HEK293T (cell line): ENCODE results near the gene C20orf141.

Experiments
- ARNT ChIP-seq: fragments of 450-650 bp; IDR thresholded peaks from 2 replicates; pipeline ENCODE4 v1.6.1; 2017; ENCODE audit warnings: mild to moderate bottlenecking
- BHLHE40 ChIP-seq: fragments of 450-650 bp; IDR thresholded peaks from 2 replicates; pipeline ENCODE4 v1.6.1; 2016; ENCODE audit warnings: mild to moderate bottlenecking, moderate library complexity, borderline replicate concordance
- ELF4 ChIP-seq: fragments of 450-650 bp; IDR thresholded peaks from 2 replicates; pipeline ENCODE4 v1.6.1; 2017; ENCODE audit warnings: antibody characterized with exemption
- FOXK2 ChIP-seq: fragments of 450-650 bp; IDR thresholded peaks from 2 replicates; pipeline ENCODE4 v1.6.1; 2016; ENCODE audit warnings: mild to moderate bottlenecking
- FOXM1 ChIP-seq: fragments of 450-650 bp; IDR thresholded peaks from 2 replicates; pipeline ENCODE4 v1.6.1; 2017; ENCODE audit warnings: mild to moderate bottlenecking, borderline replicate concordance
- NFRKB ChIP-seq: fragments of 450-650 bp; IDR thresholded peaks from 2 replicates; pipeline ENCODE4 v1.6.1; 2016; ENCODE audit warnings: mild to moderate bottlenecking, moderate library complexity
- SUZ12 ChIP-seq: fragments of 450-650 bp; IDR thresholded peaks from 2 replicates; pipeline ENCODE4 v1.6.1; 2016; ENCODE audit warnings: mild to moderate bottlenecking
- ZNF384 ChIP-seq: fragments of 450-650 bp; IDR thresholded peaks from 2 replicates; pipeline ENCODE4 v1.6.1; 2016
- TF ChIP-seq, protein P1 (sequence below): fragments of 450-650 bp; IDR thresholded peaks from 2 replicates; pipeline ENCODE4 v1.6.1; 2016

GRCh38 chr20:2822073-2822472 lies 7.3 kb downstream of the C20orf141 start:
- TF ChIP-seq NFRKB (no peak), ZNF384 (no peak), SUZ12 (no peak), ARNT (no peak), FOXK2 (no peak), ELF4 (no peak), BHLHE40 (no peak), FOXM1 (no peak)
- TF ChIP-seq, protein P1, sequence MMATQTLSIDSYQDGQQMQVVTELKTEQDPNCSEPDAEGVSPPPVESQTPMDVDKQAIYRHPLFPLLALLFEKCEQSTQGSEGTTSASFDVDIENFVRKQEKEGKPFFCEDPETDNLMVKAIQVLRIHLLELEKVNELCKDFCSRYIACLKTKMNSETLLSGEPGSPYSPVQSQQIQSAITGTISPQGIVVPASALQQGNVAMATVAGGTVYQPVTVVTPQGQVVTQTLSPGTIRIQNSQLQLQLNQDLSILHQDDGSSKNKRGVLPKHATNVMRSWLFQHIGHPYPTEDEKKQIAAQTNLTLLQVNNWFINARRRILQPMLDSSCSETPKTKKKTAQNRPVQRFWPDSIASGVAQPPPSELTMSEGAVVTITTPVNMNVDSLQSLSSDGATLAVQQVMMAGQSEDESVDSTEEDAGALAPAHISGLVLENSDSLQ, result no peak
